Neural progenitor cell (in vitro differentiated cells): ENCODE results near the gene BIN2. TPM values are rescaled to one million over a fixed set of nuclear protein-coding genes. Genes with fewer than 3 reads are reported as not detected.

Experiments used
- DNase-seq: peaks from one replicate; pipeline ENCODE4 v3.0.0-alpha.2; 2016; ENCODE audit warnings: low spot score
- H2AFZ ChIP-seq: fragments of 200-600 bp; sonication (generic); replicated peaks from 2 replicates; pipeline ENCODE4 v1.6.1; 2016; ENCODE audit warnings: antibody characterized with exemption
- H3F3A ChIP-seq: fragments of 200-600 bp; sonication (generic); 2 replicates; pipeline ENCODE4 v1.6.1; 2016; ENCODE audit warnings: antibody characterized with exemption, low read depth
- H3K27ac ChIP-seq: fragments of 200-600 bp; sonication (generic); 2 replicates; pipeline ENCODE4 v1.5.1; 2016; ENCODE audit warnings: mild to moderate bottlenecking
- H3K27me3 ChIP-seq: fragments of 200-600 bp; sonication (generic); 2 replicates; pipeline ENCODE4 v1.6.1; 2016; ENCODE audit warnings: mild to moderate bottlenecking, moderate library complexity
- H3K36me3 ChIP-seq: fragments of 200-600 bp; sonication (generic); 2 replicates; pipeline ENCODE4 v1.5.1; 2016
- H3K4me1 ChIP-seq: fragments of 200-600 bp; sonication (generic); 2 replicates; pipeline ENCODE4 v1.6.1; 2016; ENCODE audit warnings: mixed run types
- H3K4me2 ChIP-seq: fragments of 200-600 bp; sonication (generic); 2 replicates; pipeline ENCODE4 v1.6.1; 2016
- H3K4me3 ChIP-seq: fragments of 200-600 bp; sonication (generic); 2 replicates; pipeline ENCODE4 v1.5.1; 2016
- H3K79me2 ChIP-seq: fragments of 200-600 bp; sonication (generic); 2 replicates; pipeline ENCODE4 v1.6.1; 2016; ENCODE audit warnings: low read depth
- H3K9ac ChIP-seq: fragments of 200-600 bp; sonication (generic); 2 replicates; pipeline ENCODE4 v1.6.1; 2016
- H3K9me3 ChIP-seq: fragments of 200-600 bp; sonication (generic); 2 replicates; pipeline ENCODE4 v1.5.1; 2016; ENCODE audit warnings: low read depth
- H4K20me1 ChIP-seq: fragments of 200-600 bp; sonication (generic); 2 replicates; pipeline ENCODE4 v1.6.1; 2016; ENCODE audit warnings: low read depth
- H3K27ac Mint-ChIP-seq: 3 replicates; pipeline ENCODE4 v1.8.0; 2021; ENCODE audit warnings: mixed read lengths
- H3K27me3 Mint-ChIP-seq: 2 replicates; pipeline ENCODE4 v1.8.0; 2022; ENCODE audit warnings: low read depth, mild to moderate bottlenecking, inconsistent platforms, moderate library complexity, mixed read lengths; ENCODE audit not compliant: insufficient read depth
- H3K36me3 Mint-ChIP-seq: 3 replicates; pipeline ENCODE4 v1.8.0; 2021; ENCODE audit warnings: mixed read lengths
- H3K4me1 Mint-ChIP-seq: 3 replicates; pipeline ENCODE4 v1.8.0; 2021; ENCODE audit warnings: mixed read lengths
- H3K4me3 Mint-ChIP-seq: 3 replicates; pipeline ENCODE4 v1.8.0; 2021; ENCODE audit warnings: mild to moderate bottlenecking, moderate library complexity, mixed read lengths
- H3K9me3 Mint-ChIP-seq: 3 replicates; pipeline ENCODE4 v1.8.0; 2020; ENCODE audit warnings: mixed read lengths
- EZH2 ChIP-seq: fragments of 200-600 bp; sonication (generic); IDR thresholded peaks from 2 replicates; pipeline ENCODE4 v1.6.1; 2017; ENCODE audit warnings: antibody characterized with exemption, mild to moderate bottlenecking, moderate library complexity
- EZH2phosphoT487 ChIP-seq: fragments of 200-600 bp; sonication (generic); IDR thresholded peaks from 2 replicates; pipeline ENCODE4 v1.6.1; 2017; ENCODE audit warnings: antibody characterized with exemption
- total RNA-seq: library from RNA; depleted of rRNA; stranded (reverse); fragments of >200 nt; gene quantifications from 2 replicates; pipeline ENCODE4 v1.2.3, GENCODE V29; 2015; ENCODE audit warnings: low replicate concordance
- TF ChIP-seq, protein P1 (sequence below): fragments of 200-600 bp; sonication (generic); IDR thresholded peaks from 2 replicates; pipeline ENCODE4 v1.5.1; 2017; ENCODE audit warnings: antibody characterized with exemption, mild to moderate bottlenecking

Gene BIN2
- total RNA-seq, 1 donor from 2014 or later: 0.52 TPM

DNA sequence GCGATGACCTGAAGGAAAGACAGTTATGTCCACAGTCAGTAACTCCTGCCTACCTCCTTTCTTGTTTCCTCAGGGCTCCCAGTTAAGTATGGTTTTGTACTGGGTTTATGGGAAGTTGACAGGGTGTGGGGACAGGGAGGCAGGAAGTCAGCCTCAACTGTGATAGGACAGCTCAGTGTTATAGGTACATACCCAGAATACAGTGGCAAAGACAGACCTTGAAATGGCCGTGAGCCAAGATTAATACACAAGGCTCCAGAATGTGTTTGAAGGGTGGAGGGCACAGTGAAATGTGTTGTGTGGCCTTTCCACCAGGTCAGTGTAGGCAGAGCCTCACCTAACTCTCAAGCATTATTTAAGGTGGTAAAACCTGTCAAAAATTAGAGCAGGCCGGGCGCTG, 4.6 kb upstream of the BIN2 start:
- H3K27me3 Mint-ChIP-seq: peaks cover 4% of the 10 kb centered on the region
- Histone ChIP-seq H4K20me1 (no peaks in the 10 kb centered on the region), H3F3A (peaks cover 11% of the 10 kb centered on the region), H3K9ac (no peak overlapping the region), H2AFZ (no peak overlapping the region), H3K4me2 (no peak overlapping the region), H3K27me3 (no peaks in the 10 kb centered on the region), H3K4me3 (no peak overlapping the region), H3K9me3 (no peaks in the 10 kb centered on the region), H3K36me3 (no peaks in the 10 kb centered on the region), H3K27ac (no peak overlapping the region), H3K4me1 (peaks cover 11% of the 10 kb centered on the region), H3K79me2 (no peaks in the 10 kb centered on the region)
- H3K4me1 Mint-ChIP-seq: peaks cover 9% of the 10 kb centered on the region
- H3K9me3 Mint-ChIP-seq: peaks cover 1% of the 10 kb centered on the region
- no peak for DNase-seq
- TF ChIP-seq, protein P1, sequence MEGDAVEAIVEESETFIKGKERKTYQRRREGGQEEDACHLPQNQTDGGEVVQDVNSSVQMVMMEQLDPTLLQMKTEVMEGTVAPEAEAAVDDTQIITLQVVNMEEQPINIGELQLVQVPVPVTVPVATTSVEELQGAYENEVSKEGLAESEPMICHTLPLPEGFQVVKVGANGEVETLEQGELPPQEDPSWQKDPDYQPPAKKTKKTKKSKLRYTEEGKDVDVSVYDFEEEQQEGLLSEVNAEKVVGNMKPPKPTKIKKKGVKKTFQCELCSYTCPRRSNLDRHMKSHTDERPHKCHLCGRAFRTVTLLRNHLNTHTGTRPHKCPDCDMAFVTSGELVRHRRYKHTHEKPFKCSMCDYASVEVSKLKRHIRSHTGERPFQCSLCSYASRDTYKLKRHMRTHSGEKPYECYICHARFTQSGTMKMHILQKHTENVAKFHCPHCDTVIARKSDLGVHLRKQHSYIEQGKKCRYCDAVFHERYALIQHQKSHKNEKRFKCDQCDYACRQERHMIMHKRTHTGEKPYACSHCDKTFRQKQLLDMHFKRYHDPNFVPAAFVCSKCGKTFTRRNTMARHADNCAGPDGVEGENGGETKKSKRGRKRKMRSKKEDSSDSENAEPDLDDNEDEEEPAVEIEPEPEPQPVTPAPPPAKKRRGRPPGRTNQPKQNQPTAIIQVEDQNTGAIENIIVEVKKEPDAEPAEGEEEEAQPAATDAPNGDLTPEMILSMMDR: no peak
- no peak for TF ChIP-seq EZH2phosphoT487
- TF ChIP-seq EZH2: no peak
- H3K4me3 Mint-ChIP-seq: no peak overlapping the region
- H3K27ac Mint-ChIP-seq: no peak overlapping the region
- H3K36me3 Mint-ChIP-seq: no peaks in the 10 kb centered on the region

DNA sequence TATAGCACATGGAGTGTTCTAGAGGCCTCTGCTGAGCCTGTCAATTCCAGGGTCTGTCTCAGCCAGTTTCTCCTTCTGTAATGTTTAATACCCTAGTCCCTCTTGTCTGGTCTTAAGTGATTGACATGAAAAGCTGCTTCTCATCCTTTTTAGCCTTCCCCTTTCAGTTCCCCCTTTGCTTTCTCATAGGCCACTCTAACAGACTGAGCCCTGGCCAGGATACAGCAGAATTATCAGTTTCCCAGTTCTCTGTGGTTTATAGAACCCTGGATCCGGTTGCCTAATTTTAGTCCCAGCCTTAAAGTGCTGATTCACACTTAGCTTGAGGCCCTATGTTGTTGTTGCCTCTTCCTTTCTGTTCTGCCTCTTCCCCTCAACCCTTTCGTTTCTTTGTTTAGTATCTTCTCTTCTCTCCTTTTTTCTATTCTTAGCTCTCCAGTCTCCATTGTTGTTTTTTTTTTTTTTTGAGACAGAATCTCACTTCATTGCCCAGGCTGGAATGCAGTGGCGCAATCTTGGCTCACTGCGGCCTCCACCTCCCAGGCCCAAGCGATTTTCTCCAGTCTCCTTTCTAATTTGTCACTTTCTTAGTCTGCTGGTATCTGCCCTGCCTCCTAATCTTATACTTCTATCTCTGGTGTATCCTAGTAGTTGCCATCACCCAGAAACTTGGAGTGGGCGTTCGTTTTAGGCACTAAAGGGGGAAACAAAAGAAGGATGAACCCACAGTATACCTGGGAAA, 2.9 kb upstream of the BIN2 start:
- Histone ChIP-seq H3K9me3 (no peaks in the 10 kb centered on the region), H3K79me2 (no peaks in the 10 kb centered on the region), H3K4me1 (peaks cover 27% of the 10 kb centered on the region), H3K27me3 (no peaks in the 10 kb centered on the region), H3F3A (peaks cover 11% of the 10 kb centered on the region), H3K36me3 (no peaks in the 10 kb centered on the region), H4K20me1 (no peaks in the 10 kb centered on the region), H3K27ac (peak overlapping the region; percentile 35), H3K9ac (no peak overlapping the region), H3K4me3 (no peak overlapping the region), H3K4me2 (no peak overlapping the region), H2AFZ (peak overlapping the region; percentile 13)
- TF ChIP-seq EZH2 (no peak), EZH2phosphoT487 (no peak)
- TF ChIP-seq, protein P1: no peak
- Mint-ChIP-seq H3K27ac (peak overlapping the region; percentile 70), H3K4me1 (peaks cover 10% of the 10 kb centered on the region), H3K9me3 (peaks cover 2% of the 10 kb centered on the region), H3K36me3 (no peaks in the 10 kb centered on the region), H3K4me3 (no peak overlapping the region), H3K27me3 (peaks cover 2% of the 10 kb centered on the region)
- DNase-seq: no peak

- no peaks in the 10 kb centered on the region for H3K36me3 ChIP-seq
- TF ChIP-seq, protein P1: no peak
- no peak for TF ChIP-seq EZH2phosphoT487
- TF ChIP-seq EZH2: no peak
- H3K4me1 ChIP-seq: peaks cover 42% of the 10 kb centered on the region
- H3K4me1 Mint-ChIP-seq: peaks cover 24% of the 10 kb centered on the region
- no peaks in the 10 kb centered on the region for H3K36me3 Mint-ChIP-seq
- H3K79me2 ChIP-seq: no peaks in the 10 kb centered on the region
- peak overlapping the region; percentile 7 for H3K27ac Mint-ChIP-seq
- no peak overlapping the region for H3K27ac ChIP-seq
- DNase-seq: no peak
- H3K4me3 Mint-ChIP-seq: no peak overlapping the region
- H3K9ac ChIP-seq: no peak overlapping the region
- H3K27me3 ChIP-seq: no peaks in the 10 kb centered on the region
- H2AFZ ChIP-seq: no peak overlapping the region
- no peaks in the 10 kb centered on the region for H3K9me3 ChIP-seq
- H3K4me2 ChIP-seq: no peak overlapping the region
- peaks cover 2% of the 10 kb centered on the region for H3K27me3 Mint-ChIP-seq
- H4K20me1 ChIP-seq: no peaks in the 10 kb centered on the region
- no peak overlapping the region for H3K4me3 ChIP-seq
- H3F3A ChIP-seq: peaks cover 30% of the 10 kb centered on the region
- H3K9me3 Mint-ChIP-seq: peaks cover 2% of the 10 kb centered on the region
These were observed 979 bp upstream of the BIN2 start for GRCh38 chr12:51324953-51325352.
